ENCODE measurements around the gene SFTPD. TPM values are rescaled to one million over a fixed set of nuclear protein-coding genes. Genes with fewer than 3 reads are reported as not detected.
"Not testable (repeated sequence)": the region's sequence is repeated elsewhere in the genome, so short reads cannot be mapped to it uniquely, and the experiment has no call there.

Gene SFTPD
- 1 to 10 TPM in 3 of 4 donors, not detected in 1; 1.7 to 2.7 (median 2.2) TPM for total RNA-seq

GRCh38 chr10:79948976-79949722 lies at the start of gene SFTPD:
TSS of gene SFTPD (minus strand) at chr10:79949105. CDS start at chr10:79946659, 2,446 bp downstream.
- ATAC-seq: no peak
- Histone ChIP-seq H3K36me3 (peaks cover 0 to 7% of the 10 kb centered on the region in 2 donors), H3K27me3 (no peaks in the 10 kb centered on the region), H3K4me1 (no peaks in the 10 kb centered on the region), H3K4me3 (no peak within 1 kb of the TSS), H3K27ac (no peak within 1 kb of the TSS), H3K9me3 (peaks cover 0 to 36% (median 0%) of the 10 kb centered on the region in 3 donors)
- WGBS, 2 donors (ENCODE audit: low coverage in 1 of 2): 63 to 100% methylated on average over 1 to 2 of the region's 3 CpGs
- TF ChIP-seq CTCF (IDR thresholded peaks at IDR 0.05): no peak
- no peak for TF ChIP-seq EP300 (IDR thresholded peaks at IDR 0.05)
- TF ChIP-seq POLR2A (IDR thresholded peaks at IDR 0.05): no peak
- no peak for TF ChIP-seq POLR2AphosphoS5 (IDR thresholded peaks at IDR 0.05)

GRCh38 chr10:79995979-79996634 lies 47.2 kb upstream of the SFTPD start:
- Histone ChIP-seq H3K27ac (no peak overlapping the region), H3K9me3 (peaks cover 0 to 8% (median 0%) of the 10 kb centered on the region in 3 donors)
- ATAC-seq: no peak

GRCh38 chr10:79994556-79994955 lies 45.7 kb upstream of the SFTPD start:
- Histone ChIP-seq H3K9me3 (peaks cover 0 to 23% (median 0%) of the 10 kb centered on the region in 3 donors), H3K27ac (no peak overlapping the region), H3K36me3 (no peaks in the 10 kb centered on the region), H3K4me1 (no peaks in the 10 kb centered on the region), H3K4me3 (no peak overlapping the region), H3K27me3 (no peaks in the 10 kb centered on the region)
- ATAC-seq: no peak
- 53 to 75% methylated on average over 3 to 5 of the region's 5 CpGs for WGBS, 2 donors (ENCODE audit: low coverage in 1 of 2)
- TF ChIP-seq POLR2A (IDR thresholded peaks at IDR 0.05): no peak
- no peak for TF ChIP-seq EP300 (IDR thresholded peaks at IDR 0.05)
- no peak for TF ChIP-seq POLR2AphosphoS5 (IDR thresholded peaks at IDR 0.05)
- TF ChIP-seq CTCF (IDR thresholded peaks at IDR 0.05): no peak

More at GRCh38 chr10:79995979-79996634, 47.2 kb upstream of the SFTPD start:
- TF ChIP-seq POLR2AphosphoS5 (IDR thresholded peaks at IDR 0.05) (no peak), POLR2A (IDR thresholded peaks at IDR 0.05) (no peak), EP300 (IDR thresholded peaks at IDR 0.05) (no peak), CTCF (IDR thresholded peaks at IDR 0.05) (no peak)
- no peaks in the 10 kb centered on the region for H3K36me3 ChIP-seq
- no peaks in the 10 kb centered on the region for H3K27me3 ChIP-seq
- no peaks in the 10 kb centered on the region for H3K4me1 ChIP-seq
- H3K4me3 ChIP-seq: no peak overlapping the region
- no CpG with 5 or more reads among the region's 1 CpG for WGBS, 2 donors (ENCODE audit: low coverage in 1 of 2)

- H3K4me3 ChIP-seq, ATAC-seq, H3K36me3 ChIP-seq, H3K4me1 ChIP-seq, H3K27ac ChIP-seq: not testable (repeated sequence)
- H3K9me3 ChIP-seq: peaks cover 0 to 34% (median 0%) of the 10 kb centered on the region in 3 donors
- 83 to 84% methylated on average over 2 of the region's 2 CpGs for WGBS, 2 donors (ENCODE audit: low coverage in 1 of 2)
- peaks cover 31% of the 10 kb centered on the region for H3K27me3 ChIP-seq
Measured at GRCh38 chr10:79988199-79988598, 39.3 kb upstream of the SFTPD start.

- H3K27ac ChIP-seq, H3K4me3 ChIP-seq, ATAC-seq, H3K36me3 ChIP-seq: not testable (repeated sequence)
- H3K9me3 ChIP-seq: peaks cover 0 to 30% (median 0%) of the 10 kb centered on the region in 3 donors
- 83% methylated on average over 1 to 2 of the region's 2 CpGs for WGBS, 2 donors (ENCODE audit: low coverage in 1 of 2)
- H3K27me3 ChIP-seq: peaks cover 33% of the 10 kb centered on the region
- peaks cover 0 to 16% (median 0%) of the 10 kb centered on the region in 3 donors for H3K4me1 ChIP-seq
Measured at GRCh38 chr10:79986661-79987060, 37.8 kb upstream of the SFTPD start.
